GM19324 (cell line): ENCODE data around the gene STXBP6.
"Not testable (repeated sequence)": the region's sequence is repeated elsewhere in the genome, so short reads cannot be mapped to it uniquely, and the experiment has no call there.

Experiments used
- ATAC-seq: cut with Tn5 transposase; IDR thresholded peaks from one replicate; pipeline ENCODE4 v1.9.1; 2021; ENCODE audit warnings: mild to moderate bottlenecking, moderate library complexity; ENCODE audit not compliant: unreplicated experiment, low FRiP score

STXBP6 gene

DNA sequence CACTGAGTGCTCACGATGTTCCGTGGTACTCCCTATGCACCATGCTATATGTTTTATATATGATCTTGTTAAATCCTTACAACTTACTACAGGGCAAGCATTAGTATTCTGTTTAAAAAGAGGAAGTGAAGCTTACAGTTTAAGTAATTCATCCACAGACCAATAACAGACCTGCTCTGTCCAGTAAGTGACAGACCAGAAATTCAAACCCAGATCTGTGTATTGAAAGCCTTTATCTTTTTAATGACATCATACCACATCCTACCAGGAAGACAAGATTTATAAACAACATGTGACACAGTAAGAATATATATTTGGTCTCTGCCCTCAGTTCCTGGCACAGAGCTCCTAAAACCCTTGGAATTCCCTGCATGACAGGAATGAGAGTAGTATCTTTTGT lies 206.5 kb downstream of the STXBP6 start:
- ATAC-seq = peak; percentile 78

DNA sequence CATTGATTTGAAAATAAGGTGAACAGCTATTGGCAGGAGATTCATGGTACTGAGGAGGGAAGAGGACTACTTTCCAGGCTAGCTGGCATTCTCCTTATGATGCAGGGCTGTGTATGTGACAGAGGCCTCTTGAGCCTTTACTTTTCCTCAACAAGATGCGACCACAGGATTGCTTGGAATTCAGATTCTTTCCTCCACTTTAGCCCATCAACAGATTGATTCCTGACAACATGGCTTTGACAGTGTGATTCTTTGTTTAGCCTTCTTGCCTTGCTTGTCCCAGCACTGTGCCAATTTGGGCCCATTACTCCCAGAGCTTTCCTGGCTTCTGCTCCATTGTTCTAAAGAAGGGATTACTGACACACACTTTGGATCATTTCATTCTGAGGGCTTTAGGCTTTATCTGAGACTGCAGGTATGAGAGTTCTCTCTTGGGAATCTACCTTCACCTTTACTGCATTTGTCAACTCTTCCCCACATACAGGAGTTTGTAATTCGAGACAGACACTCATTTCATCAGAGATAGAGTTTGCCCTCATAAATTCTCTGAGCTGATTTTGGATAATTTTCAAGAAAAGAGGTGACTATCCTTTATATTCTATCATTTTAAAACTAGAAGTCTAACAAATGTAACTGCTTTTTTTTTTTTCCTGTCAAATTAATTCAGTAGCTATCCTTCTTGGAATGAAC lies 209.6 kb downstream of the STXBP6 start:
- ATAC-seq = no peak

DNA sequence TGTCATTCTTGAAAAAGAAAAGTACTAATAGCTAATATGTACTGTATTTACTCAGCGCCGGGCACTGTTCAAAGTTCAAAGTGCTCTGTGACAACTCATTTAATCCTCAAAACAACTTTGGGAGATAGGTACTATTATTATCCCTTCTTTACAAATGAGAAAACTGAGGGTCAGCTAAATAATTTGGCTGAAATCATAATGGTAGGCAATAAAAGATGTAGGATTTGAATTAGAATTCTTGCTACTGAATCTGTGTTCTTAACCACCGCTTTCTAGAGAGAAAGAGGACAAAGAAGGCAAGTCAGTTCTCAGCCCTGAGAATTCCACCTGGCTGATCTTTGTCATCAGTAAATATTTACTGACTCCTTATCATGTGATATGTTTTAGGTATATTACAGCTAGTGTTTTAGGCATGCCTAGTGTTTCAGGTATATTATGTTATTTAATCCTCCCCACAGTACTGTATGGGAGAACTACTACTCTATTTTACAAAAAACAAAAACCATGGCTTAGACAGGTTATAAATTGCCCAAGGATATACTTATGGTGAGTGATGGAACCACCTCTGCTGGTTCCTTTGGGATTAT lies 210.2 kb downstream of the STXBP6 start:
- no peak for ATAC-seq

DNA sequence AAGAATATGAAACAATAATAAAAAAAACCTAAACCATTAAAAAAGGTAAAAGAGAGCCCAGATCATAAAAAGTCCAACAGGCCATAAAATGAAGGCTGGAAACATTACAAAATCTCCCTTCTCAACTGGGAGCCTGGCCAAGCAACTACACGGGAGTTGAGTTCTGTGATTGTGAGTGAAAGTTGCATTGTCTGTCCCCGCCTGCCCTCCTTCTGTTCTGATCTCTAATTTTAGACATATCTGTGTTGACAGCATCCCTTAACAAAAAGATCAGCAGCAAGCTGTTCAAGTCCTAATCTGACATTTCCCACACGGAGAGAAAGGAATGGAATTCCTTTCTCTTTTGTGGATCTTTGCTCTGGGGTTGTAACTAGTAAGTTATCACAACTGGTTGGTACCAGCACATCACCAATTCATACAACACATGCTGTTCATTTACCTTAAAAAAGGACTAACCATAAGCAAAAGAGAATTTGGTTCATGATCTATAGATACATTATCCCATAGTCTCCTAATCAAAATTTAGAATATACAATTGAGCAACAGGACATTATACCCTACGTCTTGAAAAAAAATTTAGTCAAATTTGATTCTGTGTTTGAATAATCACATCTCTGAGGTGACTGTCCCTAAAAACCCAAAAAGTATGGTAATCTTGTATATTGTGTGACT lies 210.9 kb downstream of the STXBP6 start:
- no peak for ATAC-seq

DNA sequence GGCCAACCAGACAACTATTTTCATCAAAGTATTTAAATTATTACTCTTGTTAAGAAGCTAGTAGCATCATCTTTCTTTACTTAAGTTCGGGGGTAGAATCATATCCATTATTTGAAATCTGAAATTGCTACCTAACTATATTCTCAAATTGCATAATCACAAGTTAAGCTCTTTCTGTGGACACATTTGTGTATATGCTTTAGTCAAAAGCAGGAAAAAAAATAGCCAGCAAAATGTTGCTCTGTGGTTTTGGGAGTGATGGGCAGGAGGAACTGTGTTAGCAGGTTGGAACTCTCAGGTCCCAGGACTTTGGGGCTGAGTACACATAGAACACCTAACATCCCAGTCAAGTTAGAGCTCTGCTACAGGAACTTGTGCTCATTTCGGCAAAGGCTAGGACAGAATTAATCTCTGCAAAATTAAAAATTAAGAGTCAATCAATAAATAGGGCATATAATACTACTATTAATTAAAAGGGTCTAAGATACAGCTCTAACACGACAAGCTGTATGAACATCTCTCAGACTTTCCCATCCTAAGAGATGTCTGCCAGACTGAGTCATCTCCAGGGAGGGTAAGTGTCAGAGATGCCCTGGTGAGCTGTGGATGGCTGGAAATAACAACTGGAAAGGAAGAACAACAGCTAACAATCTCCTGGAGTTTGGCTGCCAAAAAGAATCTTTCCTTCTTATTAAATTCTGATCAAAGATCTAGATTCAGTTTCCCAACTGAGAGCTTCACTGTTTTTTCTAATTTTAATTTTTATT lies 212.5 kb downstream of the STXBP6 start:
- ATAC-seq = no peak

DNA sequence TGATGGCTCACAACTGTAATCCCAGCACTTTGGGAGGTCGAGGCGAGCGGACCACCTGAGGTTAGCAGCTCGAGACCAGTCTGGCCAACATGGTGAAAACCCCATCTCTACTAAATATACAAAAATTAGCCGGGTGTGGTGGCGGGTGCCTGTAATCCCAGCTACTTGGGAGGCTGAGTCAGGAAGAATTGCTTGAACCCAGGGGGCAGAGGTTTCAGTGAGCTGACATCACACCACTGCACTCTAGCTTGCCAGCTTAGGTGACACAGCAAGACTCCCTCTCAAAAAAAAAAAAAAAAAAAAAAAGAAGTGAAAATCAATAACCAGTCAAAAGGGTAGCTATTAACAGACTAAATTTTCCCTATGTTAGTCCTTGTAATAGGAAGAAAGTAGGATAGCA lies 213.6 kb downstream of the STXBP6 start:
- not testable (repeated sequence) for ATAC-seq

DNA sequence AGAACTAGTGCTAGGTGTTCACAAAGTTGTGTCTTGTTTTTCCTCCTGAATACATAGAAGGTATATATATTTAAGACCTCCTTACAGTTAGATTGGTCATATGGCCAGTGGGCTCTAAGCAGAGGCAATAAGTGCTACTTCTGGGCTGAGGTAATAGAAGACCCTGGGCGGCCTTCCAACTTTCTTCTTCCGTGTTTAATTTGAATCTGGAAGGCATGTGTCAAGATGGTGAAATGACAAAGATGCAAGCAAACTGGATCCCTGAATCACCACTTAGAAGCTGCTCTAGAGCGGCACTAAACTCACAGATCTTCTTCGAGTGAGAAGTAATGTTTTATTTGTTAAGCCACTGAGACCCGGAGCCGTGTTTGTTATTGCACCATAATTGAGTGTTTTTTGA lies 215.0 kb downstream of the STXBP6 start:
- no peak for ATAC-seq

DNA sequence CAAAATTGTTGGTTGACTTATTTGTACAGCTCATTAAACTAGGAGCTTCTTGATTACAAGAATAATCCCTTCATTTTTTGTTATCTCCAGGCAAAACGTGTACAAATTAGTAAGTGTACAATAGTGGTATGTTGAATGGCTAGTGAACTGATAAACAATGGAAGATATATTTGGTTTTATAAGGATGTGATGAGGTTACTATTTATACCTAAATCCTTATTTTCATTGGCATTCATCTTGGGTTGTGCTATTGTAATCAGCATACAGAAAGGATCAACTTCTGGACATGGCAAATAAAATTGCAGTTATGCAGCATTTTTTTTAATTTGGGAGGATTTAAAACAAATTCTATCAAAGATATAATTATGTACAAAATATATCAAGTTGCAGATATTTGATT lies 216.6 kb downstream of the STXBP6 start:
- ATAC-seq = no peak

DNA sequence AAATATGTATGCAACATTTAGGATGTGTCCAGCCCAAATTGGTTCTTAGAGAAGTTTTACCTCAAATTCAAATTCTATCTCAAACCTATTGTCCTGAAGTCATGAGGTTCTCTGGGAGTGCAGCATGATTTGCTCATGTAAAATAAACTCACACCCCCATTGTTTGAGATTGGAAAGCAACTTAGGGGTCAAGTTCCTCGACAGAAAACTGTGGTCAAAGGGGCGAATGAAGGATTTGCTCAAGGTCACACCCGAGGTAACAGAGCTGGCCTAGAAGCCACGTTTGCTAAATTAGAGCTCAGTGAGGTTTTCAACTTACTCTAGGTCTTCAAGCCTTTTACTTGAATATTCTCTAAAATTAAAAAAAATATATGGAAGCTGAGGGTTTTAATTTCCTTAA lies 218.3 kb downstream of the STXBP6 start:
- ATAC-seq = no peak

DNA sequence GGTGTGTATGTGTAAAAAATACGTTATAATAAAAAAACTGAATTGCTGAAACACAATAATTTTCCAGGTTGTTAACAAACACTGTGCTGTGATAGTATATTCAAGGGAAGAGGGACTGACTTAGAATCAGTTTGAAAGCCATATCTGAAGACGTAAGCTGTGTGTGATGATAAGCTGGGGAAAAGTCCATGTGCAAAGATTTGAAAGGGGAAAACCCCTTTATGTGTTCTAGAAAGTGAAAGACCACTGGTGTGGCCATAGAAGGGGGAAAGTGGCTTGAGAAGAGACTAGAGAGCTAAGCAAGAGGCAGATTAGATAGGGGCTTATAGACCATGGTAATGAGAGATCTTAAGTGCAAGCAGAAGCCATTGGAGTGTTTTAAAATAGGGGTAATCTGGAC lies 220.1 kb downstream of the STXBP6 start:
- no peak for ATAC-seq

DNA sequence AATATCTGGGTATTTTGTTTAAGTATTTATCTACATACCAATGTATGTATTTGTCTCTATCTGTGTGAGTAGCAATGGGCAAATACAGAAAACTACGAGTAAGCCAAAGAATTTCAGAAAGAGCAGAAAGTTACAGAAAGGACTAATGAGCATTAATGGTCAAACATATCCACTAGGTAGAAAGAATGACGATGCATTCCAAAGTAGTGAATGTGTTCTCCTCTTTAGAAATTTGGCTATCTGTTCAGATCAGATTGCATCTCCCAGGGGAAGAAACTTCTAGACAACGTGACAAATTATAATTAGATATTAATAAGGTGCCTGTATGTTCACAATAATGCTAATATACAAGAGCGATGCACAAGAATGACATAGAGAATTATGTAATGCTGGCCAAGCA lies 221.5 kb downstream of the STXBP6 start:
- ATAC-seq = no peak

DNA sequence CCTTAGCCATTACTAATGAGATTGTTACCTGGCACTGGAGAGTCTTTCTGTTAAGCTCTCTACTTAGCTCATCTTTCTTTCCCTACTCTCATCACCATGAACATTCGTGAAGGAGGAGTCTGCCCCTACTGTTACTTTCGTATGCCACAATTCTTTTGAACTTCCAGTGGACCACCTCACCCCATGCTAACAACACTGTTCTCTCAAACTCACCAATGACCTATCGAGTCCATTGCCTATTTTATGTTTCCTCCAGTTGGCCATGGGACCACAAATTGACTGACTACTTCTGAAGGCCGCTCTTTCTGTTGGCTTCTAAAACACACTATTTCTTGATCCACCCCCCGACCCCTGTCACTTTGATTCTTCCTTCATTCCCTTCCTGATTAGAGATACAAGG lies 223.6 kb downstream of the STXBP6 start:
- ATAC-seq = no peak

DNA sequence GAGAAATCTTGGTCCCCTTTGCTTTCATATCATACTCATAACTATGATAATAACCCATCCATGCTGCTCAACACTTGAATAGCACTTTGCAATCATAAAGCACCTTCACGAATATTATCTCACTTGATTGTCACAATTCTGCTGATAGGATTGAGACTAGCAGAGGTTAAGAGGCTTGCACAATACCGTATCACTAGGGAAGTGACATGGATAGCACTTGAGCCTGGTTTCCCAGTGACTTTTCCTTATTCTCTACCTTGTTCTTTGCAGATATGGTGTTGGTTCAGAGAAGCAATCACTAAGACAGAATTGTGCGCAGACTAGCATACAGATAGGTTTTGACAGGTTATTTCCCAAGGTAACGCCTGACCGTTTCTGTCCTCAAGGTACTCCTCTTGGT lies 229.3 kb downstream of the STXBP6 start:
- no peak for ATAC-seq

DNA sequence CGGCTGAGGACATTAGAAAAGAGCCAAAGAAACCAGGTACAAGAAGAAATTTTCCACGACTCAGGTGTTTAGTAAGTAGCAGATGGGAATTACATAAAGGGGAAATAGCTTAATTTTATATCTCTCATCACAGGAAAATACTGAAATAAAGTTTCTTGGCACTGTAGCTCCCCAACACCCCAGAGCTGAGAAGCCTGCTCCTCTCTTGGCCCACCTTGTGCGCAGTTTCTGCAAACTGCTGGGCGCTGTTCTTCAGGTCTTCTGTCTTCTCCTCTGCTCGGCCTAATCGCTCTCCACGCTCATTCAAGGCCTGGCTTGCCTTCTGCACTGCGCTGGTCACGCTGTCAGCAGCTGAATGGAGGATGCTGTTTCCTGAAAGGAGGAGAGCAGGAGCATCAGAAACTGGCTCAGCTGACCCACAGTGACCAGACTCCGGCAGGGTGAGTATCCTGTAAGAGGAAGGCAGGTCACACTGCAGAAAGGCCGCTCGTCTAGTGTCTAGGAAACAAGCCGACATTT lies 231.1 kb downstream of the STXBP6 start:
- no peak for ATAC-seq

DNA sequence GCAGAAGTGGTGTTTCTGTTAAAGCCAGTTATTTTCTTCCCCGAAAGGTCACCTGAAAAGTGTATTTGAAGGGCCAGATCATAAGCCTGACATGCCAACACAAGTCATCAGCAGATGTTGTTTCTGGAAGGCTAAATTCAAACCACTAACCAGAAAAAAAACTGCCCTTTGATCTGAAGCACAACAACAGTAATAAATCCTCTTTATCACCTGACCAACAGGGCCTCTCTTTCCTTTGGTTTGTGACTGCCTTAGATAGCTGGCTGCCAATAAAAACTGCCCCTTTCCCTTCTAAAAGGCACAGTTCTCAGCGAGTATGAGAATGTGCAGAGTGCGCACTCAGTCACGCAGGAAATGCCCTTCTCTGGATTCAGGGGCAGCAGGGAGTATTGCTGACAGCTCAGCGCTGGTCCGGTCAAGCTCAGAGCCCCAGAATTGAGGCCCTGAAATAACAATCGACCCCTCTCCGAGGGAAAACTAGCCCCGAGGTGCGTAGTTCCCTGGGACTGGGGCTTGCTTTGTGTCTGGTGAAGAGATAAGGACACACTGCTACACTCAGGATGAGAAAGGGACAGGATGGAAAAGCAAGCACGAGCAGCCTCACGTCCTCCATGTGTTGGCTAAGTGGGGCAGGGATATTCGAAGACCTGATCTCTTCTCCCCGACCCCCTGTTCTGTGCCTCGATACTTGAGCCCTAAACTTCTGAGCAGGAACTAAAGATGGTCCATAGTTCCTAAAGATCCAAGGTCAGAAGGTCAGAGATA lies 231.7 kb downstream of the STXBP6 start:
- no peak for ATAC-seq

DNA sequence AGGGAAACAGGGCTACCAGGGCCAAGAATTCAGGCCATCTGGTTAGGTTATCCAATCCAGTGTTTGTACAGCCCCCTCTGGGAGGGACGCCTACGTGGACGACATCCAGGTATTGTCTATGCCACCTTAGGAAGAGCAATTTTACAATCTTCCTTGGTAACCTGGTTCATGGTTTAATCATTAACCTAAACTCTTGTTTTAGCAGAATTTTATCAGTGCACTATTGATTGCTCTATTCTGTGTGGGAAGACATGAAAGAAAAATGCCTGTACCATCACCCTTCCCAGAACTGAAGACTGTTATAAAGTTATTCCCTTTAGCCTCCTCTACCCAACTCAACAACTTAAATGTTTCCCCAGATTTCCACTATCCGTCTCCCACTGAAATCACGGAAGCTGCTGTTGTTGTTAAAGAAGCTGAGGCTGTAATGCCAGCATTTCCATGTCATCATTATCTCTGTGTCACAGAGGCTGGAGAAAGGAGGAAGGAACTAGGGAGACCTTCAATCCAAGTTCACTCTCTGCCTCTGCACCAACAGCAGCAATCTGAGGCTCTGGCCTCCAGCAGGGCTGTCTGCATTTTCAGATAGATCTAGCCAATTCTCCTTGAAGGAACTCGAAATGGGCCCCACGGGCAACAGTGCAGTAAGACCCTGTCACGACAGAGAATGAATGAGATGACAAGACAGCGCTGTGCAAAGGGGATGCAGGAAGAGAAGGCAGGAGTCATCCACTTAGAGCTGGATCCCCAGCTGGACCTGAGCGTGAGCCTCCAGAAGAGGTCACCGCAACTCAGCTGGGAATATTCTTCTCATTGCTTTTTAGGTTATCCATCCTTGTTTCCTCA lies 232.5 kb downstream of the STXBP6 start:
- no peak for ATAC-seq

DNA sequence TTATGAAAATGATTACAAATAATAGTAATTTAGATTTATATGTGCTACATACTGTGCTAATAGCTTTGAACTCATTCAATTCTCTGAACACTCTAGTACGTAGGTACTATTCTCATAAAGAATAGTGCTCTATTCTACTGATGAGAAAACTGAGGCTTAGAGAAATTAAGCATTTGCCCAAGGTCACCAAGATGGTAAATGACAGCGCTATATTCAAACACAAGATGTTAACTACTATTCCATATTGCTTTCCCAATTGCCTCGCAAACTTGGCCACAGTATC lies 233.1 kb downstream of the STXBP6 start:
- ATAC-seq = no peak

DNA sequence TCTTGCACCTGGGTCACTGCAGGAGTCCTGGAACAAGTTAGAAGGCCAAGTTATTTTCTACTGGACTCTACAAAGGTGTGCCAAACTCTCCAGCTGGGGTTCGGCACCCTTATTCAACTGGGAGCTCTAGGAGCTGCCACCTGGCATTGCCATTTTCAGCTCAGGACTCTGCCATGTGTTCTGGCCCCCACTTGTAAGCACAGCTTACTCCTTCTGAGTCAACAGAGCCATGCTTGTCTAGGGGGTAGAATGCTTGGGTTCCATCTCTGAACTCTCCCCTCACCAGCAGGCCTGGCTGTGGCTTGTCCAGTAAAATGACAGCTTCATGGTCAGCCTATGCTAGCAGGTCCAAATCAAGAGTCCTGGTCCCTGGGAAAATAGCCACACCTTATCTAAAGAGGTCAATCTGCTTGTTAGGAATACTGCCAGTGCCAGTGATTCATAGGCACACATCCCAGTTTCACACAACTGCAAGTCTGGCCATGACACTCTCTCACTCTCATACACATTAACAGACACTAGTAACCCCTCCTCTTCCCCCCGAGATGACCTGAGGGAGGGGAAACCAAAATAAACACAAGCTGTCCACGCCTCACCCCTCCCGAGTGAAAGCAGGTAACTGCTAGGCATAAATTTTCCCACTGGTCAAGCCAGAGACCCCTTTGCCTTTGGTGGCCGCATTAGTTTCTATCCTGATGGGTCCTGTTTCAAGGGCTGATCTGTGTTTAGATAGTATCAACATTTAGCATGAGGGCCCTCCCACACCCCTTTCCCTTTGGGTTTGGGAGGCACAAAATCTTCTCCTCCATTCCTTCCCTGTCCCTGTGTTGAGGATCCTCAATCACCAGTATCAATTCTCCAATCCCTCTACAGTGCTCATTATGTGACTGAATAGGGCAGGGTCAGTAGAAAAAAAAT lies 233.7 kb downstream of the STXBP6 start:
- no peak for ATAC-seq

DNA sequence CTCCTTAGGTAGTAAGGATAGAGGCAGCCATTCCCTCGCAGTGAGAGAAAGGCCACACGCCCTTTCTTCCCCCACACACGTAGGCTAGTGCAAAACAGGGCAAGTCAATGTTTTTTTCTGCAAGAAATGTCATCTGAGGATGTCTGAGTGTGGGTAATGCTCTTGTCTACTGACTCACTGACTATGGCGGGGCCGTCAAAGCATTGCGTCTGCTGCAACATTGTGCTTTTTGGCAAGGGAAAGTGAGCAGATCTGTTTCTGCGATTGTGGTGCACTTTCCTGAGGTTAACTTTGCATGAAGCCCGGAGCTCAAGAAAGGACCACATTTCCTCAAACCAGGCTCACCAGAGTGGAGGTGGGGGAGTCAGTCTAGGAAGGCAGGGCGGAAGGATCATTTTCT lies 234.4 kb downstream of the STXBP6 start:
- ATAC-seq = no peak
